GM19438 (cell line): ENCODE data around the gene GSTT2.
"Not testable (repeated sequence)": the region's sequence is repeated elsewhere in the genome, so short reads cannot be mapped to it uniquely, and the experiment has no call there.

Experiments
- ATAC-seq: cut with Tn5 transposase; IDR thresholded peaks from one replicate; pipeline ENCODE4 v1.9.1; 2021; ENCODE audit warnings: low read depth; ENCODE audit not compliant: unreplicated experiment

Gene GSTT2

DNA sequence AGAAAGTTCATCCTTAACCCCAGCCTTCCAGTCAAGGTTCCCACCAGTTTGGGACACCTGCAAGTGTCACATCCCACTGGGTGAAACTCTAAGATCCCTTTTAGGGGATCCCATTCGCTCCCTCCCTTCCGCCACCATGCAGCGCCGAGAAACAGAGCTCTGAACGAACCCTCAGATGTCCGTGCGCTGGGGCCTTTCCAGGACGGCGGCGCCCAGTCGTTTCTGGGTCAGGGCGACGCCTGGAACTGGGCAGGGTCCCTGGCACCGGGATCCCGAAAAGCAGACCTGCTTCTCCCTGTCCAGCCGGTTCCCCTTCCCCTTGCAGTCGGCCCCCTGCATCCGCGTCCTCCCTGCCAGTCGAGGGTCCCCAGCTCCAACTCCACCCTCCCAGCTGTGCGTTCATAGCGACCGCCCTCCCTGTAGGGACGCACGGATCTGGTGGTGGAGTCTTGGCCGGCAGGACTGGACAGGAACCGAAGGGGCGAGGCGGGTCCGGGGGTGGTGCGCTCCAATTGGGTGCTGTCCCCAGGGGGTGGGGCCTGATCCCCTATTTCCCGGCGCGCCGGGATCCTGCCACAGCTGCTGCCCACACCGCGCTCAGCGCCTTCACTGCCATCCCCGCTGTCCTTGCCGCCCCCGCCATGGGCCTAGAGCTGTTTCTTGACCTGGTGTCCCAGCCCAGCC, at the start of gene GSTT2:
TSS of gene GSTT2 (plus strand) at position 578 of the 684 bp plus-strand sequence.
- not testable (repeated sequence) for ATAC-seq

DNA sequence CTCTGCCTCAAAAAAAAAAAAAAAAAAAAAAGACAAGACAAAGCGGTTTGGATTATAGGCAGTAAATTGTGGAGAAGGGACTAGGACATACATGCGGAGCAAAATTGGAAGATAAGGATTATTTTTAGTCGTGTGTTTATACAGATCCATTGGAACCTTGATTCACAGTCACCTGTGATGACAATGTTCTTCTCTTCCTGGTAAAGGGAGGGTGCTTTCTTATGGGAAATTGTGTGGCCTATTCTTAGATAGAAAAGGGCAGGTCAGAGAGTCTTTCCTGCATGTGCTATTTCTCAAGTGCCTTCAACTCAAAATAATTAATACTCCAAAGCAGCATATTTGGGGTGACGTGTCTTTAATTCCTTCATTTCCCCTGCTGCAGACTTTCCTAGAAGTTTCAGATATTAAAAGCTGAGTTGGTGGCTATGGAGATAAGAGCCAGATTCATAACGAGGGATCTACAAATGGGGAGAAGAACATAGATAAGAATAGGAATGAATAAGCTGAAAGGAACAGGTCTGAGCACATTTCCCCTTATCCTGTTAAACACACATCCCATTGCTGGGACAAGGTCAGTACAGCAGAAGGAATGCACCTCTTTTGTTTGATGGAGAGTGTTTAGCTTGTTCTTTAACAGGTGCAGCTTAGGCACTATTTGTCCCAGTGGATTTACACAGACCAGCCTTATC, 41.5 kb upstream of the GSTT2 start:
- no peak for ATAC-seq

DNA sequence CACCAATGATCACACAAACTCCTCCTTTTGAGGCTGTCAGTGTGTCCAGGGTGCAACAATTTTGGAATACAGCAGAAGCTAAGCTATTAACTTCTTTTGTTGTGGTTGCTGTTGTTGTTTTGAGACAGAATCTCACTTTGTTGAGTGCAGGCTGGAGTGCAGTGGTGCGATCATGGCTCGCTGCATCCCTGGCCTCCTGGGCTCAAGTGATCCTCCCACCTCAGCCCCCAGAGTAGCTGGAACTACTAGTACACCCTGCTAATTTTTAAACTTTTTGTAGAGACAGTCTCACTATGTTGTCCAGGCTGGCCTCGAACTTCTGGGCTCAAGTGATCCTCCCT, 40.9 kb upstream of the GSTT2 start:
- no peak for ATAC-seq

DNA sequence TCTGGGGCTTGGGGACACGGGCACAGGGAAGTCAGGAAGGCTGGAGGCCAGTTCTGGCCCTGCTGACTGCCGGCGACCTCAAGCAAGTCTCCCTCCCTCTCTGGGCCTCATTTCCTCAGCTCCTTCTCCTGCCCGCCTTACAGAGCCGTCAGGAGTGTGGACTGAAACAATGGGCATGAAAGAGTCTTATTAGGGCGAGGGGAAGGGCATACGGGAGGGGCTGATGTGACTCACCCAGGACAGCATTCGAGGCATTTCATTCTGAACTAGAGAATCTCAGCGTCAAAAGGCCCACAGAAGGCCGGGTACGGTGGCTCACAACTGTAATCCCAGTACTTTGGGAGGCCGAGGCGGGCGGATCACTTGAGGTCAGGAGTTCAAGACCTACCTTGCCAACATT, 39.8 kb upstream of the GSTT2 start:
- ATAC-seq, result not testable (repeated sequence)

DNA sequence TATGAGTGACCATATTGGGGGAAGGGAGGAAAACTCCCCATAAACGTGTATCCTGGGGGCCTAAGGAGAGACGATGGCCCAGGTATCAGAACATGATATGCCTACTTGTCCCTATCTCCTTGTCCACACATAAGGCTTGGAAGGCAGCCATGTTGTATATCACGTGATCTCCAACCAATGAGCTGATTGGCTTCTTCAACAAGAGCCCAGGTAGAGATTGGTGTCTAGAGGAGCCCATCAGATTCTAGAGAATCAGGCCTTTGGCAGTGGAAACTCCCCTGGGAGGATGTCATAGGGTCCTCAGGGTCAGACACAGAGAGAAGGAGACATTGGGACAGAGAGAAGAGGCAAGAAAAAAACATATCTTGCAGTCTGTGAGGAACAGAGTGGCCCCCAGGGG, 32.5 kb upstream of the GSTT2 start:
- not testable (repeated sequence) for ATAC-seq

DNA sequence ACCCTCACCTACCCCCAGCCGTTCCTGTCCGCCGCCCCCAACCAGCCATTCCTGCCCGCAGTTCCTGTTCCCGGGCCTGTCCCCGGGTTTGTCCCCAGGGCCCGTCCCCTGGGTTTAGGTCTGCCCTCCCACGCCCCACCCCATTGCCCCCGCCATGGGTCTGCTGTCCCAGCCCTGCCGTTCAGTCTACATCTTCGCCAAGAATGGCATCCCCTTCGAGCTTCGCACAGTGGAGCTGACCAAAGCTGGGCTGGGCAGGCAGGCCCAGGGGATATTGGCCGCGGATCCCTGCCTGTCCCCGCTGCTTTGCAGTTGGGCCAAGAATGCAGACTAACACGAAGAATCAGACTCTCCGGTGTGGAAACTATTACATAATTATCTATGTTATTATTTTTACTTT, 30.2 kb upstream of the GSTT2 start:
- ATAC-seq, result not testable (repeated sequence)

DNA sequence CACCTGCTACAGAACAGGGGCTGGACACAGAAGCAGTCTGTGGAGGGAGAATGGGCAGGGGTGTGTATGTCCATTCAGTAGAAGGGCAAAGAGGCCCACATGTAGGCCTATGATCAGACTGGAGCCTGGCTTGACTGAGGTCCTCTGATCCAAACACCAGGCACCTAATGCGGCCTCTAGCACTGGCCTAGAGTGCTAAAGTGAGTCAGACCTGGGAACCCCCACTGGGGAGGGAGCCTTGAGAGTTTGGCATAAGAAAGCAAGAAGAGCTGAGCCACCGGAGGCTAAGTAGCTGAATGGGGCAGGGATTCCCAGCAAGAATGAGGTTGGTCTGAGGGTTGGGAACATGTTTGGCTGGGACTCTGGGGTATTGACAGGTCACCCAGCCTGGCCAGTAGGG, 28.6 kb upstream of the GSTT2 start:
- not testable (repeated sequence) for ATAC-seq

DNA sequence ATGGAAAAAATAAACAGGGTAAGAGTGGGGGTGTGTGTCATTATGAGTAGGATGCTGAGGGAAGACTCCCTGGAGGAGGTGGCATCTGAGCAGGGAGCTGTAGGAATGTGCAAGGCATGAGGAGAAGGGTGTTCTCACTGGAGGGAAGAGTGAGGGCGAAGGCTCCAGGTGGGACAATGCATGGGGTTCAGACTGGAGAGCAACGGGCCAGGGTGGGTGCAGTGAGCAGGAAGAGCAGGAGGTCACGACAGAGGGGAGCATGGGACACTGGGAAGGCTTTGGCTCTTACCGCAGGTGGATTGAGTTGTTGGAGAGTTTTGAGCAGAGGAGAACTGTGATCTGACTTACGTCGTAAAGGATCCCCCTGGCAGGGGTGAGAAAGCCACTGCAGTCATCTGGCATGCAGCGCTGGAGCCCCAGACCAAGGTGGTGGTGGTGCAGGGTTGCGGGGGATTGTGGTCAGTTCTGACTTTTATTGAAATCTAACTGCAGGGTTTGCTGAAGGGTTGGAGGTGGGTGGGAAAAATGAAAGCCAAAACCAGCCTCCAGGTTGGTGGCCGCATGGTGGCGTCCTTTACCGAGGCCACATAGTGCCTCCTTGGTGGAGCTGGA, 27.0 kb upstream of the GSTT2 start:
- not testable (repeated sequence) for ATAC-seq

DNA sequence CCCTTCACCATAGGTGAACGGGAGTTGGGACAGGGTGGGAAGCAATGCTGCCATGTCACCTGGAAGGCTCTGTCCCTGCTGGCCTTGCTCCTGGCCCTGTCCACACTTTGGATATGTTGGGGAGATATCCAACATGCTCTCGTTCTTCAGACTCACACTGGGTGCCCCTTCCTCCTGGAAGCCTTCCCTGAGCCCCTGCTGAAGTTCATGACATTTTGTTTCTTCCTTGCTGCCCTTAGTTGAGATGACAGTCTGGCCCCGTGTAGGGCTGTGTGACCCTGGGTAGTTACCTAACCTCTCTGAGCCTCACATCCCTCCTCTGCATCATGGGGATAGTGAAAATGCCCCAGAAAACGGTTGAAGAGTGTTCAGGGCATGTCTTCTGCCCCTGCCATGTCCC, 26.4 kb upstream of the GSTT2 start:
- not testable (repeated sequence) for ATAC-seq

DNA sequence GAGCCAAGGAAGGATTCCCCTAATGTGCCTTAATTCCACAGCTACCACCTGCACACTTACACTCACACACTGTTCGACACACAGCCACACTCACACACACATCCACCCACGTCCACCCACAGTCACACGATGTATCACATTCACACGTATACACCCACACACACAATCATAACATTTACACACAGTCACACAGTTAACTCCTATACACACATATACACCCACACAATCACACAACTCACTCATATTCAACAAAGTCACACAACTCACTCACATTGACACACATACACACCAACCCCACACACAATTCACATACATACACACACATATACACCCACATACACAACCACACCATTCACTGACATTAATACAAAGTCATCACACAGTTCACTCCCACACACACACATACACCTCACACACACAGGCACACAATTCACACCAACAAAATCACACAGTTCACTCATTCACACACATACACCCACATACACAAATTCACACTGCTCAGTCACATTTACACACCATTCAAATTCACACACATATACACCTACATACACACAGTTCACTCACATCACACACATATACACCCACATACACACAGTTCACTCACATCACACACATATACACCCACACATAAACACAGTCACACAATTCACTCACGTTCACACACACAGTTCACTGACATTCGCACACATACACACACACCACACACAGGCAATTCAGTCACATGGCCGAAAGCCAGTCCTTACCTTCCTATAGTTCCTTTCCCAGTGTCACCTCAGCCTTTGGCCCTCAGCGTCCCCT, 25.5 kb upstream of the GSTT2 start:
- not testable (repeated sequence) for ATAC-seq

DNA sequence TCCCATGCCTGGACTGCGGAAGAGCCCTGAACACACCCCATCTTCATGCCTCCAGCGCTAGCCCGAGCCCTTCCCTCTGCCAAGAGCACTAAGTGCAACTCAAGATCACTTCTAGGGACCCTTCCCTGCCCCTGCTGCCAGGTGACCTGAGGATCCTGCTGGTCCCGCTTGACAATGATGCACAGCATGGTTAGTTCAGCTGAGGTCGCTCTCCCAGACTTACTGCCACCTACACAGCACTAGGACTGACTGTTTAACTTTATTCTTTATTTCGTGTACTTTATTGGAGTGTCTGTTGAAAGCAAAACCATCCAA, 25.0 kb upstream of the GSTT2 start:
- ATAC-seq, result not testable (repeated sequence)

DNA sequence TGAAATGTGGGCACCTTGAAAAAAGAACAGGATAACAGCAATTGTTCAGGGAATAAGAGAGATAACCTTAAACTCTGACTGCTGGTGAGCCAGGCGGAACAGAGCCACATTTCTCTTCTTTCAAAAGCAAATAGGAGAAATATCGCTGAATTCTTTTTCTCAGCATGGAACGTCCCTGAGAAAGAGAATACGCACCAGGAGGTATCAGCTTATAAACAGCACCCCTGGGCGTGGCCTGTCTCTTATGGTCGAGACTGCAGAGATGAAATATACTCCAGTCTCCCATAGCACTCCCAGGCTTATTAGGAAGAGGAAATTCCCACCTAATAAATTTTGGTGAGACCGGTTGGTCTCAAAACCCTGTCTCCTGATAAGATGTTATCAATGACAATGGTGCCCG, 24.0 kb upstream of the GSTT2 start:
- ATAC-seq, result not testable (repeated sequence)

DNA sequence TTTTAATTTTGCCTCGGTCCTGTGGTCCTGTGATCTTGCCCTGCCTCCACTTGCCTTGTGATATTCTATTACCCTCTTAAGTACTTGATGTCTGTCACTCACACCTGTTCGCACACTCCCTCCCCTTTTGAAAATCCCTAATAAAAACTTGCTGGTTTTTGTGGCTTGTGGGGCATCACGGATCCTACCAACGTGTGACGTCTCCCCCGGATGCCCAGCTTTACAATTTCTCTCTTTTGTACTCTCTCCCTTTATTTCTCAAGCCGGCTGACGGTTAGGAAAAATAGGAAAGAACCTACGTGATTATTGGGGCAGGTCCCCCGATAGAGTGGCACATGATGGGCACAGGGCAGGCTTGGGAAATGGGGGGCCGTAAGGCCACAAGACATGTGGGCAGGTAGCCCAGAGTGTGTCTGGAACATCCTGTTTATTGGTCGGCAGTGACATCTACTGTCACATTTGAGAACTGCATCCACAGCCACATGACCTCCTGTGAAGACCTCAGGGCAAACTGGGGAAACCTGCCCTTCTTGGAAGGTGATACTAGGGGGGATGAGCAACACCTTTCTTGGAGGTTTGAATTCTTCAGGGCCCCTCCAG, 23.5 kb upstream of the GSTT2 start:
- ATAC-seq, result not testable (repeated sequence)

DNA sequence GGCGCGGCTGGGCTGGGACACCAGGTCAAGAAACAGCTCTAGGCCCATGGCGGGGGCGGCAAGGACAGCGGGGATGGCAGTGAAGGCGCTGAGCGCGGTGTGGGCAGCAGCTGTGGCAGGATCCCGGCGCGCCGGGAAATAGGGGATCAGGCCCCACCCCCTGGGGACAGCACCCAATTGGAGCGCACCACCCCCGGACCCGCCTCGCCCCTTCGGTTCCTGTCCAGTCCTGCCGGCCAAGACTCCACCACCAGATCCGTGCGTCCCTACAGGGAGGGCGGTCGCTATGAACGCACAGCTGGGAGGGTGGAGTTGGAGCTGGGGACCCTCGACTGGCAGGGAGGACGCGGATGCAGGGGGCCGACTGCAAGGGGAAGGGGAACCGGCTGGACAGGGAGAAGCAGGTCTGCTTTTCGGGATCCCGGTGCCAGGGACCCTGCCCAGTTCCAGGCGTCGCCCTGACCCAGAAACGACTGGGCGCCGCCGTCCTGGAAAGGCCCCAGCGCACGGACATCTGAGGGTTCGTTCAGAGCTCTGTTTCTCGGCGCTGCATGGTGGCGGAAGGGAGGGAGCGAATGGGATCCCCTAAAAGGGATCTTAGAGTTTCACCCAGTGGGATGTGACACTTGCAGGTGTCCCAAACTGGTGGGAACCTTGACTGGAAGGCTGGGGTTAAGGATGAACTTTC, 18.7 kb upstream of the GSTT2 start, which contains the start of gene GSTT2B:
TSS of gene GSTT2B (minus strand) at position 112 of the 688 bp plus-strand sequence. CDS start at position 48, 64 bp downstream.
- not testable (repeated sequence) for ATAC-seq

DNA sequence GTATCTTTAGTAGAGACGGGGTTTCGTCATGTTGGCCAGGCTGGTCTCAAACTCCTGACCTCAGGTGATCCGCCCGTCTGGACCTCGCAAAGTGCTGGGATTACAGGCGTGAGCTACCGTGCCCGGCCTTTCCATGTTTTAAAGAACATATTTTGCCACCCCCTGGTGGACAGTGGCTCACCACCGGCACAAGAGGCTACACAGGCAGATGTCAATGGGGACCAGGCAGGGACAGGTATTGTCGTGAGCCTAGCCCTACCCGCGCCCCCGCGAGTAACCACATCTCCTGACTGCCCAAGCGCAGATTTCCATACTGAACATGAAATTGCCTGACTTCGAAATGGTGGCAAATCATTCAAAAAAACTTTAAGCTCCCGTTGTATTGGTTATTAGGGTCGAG, 13.8 kb upstream of the GSTT2 start:
- ATAC-seq, result peak; percentile 40

DNA sequence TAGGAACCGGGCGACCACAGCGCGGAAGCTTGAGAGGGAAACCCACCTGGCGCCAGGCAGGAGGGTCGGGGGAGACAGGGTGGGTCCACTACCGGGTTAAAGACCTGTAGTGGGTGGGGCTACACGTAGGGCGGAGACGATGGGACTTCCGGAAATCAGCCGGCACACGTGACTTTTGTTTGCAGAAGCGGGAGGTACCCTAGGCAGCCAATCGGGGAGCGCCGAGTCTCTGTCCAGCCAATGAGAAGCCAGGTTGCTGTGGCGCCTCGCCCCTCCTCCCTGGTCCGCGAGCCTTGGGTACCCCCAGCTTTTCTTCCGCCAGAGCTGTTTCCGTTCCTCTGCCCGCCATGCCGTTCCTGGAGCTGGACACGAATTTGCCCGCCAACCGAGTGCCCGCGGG, 13.4 kb upstream of the GSTT2 start, which contains the start of gene DDTL:
TSS of gene DDTL (plus strand) at position 321 of the 400 bp plus-strand sequence. CDS start at position 348, 27 bp downstream.
- peak; percentile 88 for ATAC-seq

DNA sequence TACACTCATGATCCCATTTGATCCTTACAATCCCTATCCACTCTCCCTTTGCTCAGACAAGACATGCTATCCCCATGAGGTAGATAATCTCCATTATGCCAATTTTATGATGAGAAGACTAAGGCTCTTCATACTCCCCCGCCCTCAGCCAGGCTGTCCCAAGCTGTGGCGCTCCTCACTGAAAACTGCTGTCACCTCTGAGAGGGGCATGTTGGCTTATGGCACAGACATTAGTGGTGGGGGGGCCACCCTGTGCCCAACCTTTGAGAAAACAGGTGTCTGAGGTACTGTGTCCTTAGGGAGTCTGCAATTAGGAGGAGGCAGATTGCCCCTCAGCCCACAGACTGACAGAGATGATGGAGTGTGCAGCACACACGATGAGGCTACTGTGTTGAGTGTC, 10.9 kb upstream of the GSTT2 start:
- ATAC-seq, result no peak

DNA sequence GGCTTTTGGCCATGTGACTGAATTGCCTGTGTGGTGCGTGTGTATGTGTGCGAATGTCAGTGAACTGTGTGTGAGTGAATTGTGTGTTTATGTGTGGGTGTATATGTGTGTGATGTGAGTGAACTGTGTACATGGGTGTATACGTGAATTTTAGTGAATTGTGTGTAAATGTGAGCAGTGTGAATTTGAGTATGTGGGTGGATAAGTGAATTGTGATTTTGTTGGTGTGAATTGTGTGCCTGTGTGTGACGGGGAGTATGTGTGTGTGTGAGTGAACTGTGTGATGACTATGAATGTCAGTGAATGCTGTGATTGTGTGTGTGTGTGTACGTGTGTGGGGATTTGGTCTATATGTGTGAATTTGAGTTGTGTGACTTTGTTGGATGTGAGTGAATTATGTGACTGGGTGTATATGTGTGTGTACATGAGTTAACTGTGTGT, 9.7 kb upstream of the GSTT2 start:
- no peak for ATAC-seq

DNA sequence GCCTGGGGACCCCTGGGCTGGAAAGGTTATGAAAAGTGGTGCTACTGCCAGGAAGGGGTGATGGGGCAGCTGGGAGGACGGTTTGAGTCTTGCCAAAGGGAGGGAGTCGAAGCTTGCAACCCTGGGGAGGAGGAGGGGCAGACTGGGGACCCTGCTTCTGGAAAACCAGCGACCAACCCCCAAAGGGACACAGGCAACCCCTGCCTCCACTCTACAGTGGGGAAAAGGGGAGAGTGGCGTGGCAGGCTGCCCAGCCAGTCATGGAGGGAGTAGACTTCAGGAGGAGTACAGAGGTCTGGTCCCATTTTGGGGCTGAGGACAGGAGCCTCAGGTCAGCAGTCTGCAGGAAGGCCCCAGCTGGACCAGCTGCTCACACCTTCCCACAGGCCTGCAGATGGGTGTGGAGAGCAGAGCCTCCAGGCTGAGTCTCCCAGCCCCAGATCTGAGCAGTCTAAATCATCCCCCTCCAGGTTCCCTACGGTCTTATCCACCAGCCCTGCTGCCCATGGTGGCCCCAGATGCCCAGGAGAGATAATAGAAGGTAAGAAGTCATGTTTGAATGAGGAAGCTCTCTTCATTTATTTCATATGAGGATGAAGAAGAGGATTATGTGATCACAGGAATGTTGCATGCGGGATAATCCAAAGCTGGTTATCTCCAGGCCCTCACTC, 9.0 kb upstream of the GSTT2 start:
- no peak for ATAC-seq
